IMR-90 (cell line): ENCODE data around the gene MICAL3. TPM values are rescaled to one million over a fixed set of nuclear protein-coding genes. Genes with fewer than 3 reads are reported as not detected.

Experiments used
- ATAC-seq: fragments of 200-7000 bp; cut with Tn5 transposase; 2 replicates; pipeline ENCODE4 v1.9.1; 2020; ENCODE audit warnings: low read depth, mild to moderate bottlenecking, moderate library complexity
- BruUV-seq: library from RNA; stranded (reverse); fragments of 400-500 nt; replicated peaks from 2 replicates; lab custom pipeline; 2021; lab: Mats Ljungman, UMichigan
- CTCF ChIA-PET: fragments of 300-600 bp; formaldehyde crosslinking; extraction: SDS; loops from one replicate; lab custom pipeline; 2021; ENCODE audit warnings: antibody characterized with exemption; lab: Yijun Ruan, JAX
- POLR2A ChIA-PET: fragments of 300-600 bp; sonication (Branson Sonifier 250); formaldehyde crosslinking; loops from one replicate; lab custom pipeline; 2022; ENCODE audit warnings: antibody characterized with exemption; ENCODE audit not compliant: unreplicated experiment; lab: Charles Lee
- DNase-seq: peaks from one replicate; pipeline ENCODE4 v3.0.0; 2013
- H2AFZ ChIP-seq: replicated peaks from 2 replicates; pipeline ENCODE3; 2013; ENCODE audit warnings: low read length, mild to moderate bottlenecking; ENCODE audit not compliant: poor library complexity
- H2AK5ac ChIP-seq: 2 replicates; pipeline ENCODE4 v1.6.1; 2013; ENCODE audit warnings: low read depth, low read length, inconsistent platforms
- H2AK9ac ChIP-seq: replicated peaks from 2 replicates; pipeline ENCODE3; 2013; ENCODE audit warnings: mild to moderate bottlenecking, low read depth, low read length, moderate library complexity; ENCODE audit not compliant: poor library complexity
- H2BK120ac ChIP-seq: 2 replicates; pipeline ENCODE4 v1.6.1; 2013; ENCODE audit warnings: low read depth, low read length, inconsistent platforms
- H2BK15ac ChIP-seq: 3 replicates; pipeline ENCODE4 v1.6.1; 2013; ENCODE audit warnings: low read depth, low read length, inconsistent platforms
- H2BK20ac ChIP-seq: 2 replicates; pipeline ENCODE4 v1.6.1; 2013; ENCODE audit warnings: low read depth, mild to moderate bottlenecking, inconsistent platforms, low read length, moderate library complexity
- H2BK5ac ChIP-seq: 2 replicates; pipeline ENCODE4 v1.6.1; 2013; ENCODE audit warnings: mild to moderate bottlenecking, low read depth, low read length, inconsistent platforms; ENCODE audit not compliant: poor library complexity, severe bottlenecking
- H3K14ac ChIP-seq: replicated peaks from 2 replicates; pipeline ENCODE4 v1.6.1; 2013; ENCODE audit warnings: low read depth, low read length, inconsistent platforms
- H3K18ac ChIP-seq: 2 replicates; pipeline ENCODE4 v1.6.1; 2013; ENCODE audit warnings: low read depth, low read length, control low read depth
- H3K23ac ChIP-seq: 2 replicates; pipeline ENCODE4 v1.6.1; 2013; ENCODE audit warnings: low read depth, low read length, inconsistent platforms
- H3K27ac ChIP-seq: 2 replicates; pipeline ENCODE4 v1.5.1; 2013; ENCODE audit warnings: mild to moderate bottlenecking, control low read depth, low read length; ENCODE audit not compliant: insufficient read depth
- H3K27me3 ChIP-seq: 2 replicates; pipeline ENCODE4 v1.6.1; 2013; ENCODE audit warnings: low read length; ENCODE audit not compliant: control insufficient read depth, insufficient read depth
- H3K36me3 ChIP-seq: 2 replicates; pipeline ENCODE4 v1.6.1; 2013; ENCODE audit warnings: low read length, mixed read lengths; ENCODE audit not compliant: control insufficient read depth, insufficient read depth
- H3K4ac ChIP-seq: 2 replicates; pipeline ENCODE4 v1.6.1; 2013; ENCODE audit warnings: low read depth, low read length, inconsistent platforms
- H3K4me1 ChIP-seq: 2 replicates; pipeline ENCODE4 v1.6.1; 2013; ENCODE audit warnings: low read length, mixed read lengths; ENCODE audit not compliant: control insufficient read depth, insufficient read depth
- H3K4me2 ChIP-seq: 2 replicates; pipeline ENCODE4 v1.6.1; 2013; ENCODE audit warnings: low read depth, mild to moderate bottlenecking, control low read depth, low read length, moderate library complexity
- H3K4me3 ChIP-seq: 2 replicates; pipeline ENCODE4 v1.5.1; 2013; ENCODE audit warnings: low read depth, mild to moderate bottlenecking, control low read depth, low read length, moderate library complexity; ENCODE audit not compliant: insufficient read depth
- H3K56ac ChIP-seq: 2 replicates; pipeline ENCODE4 v1.6.1; 2013; ENCODE audit warnings: low read length, inconsistent platforms; ENCODE audit not compliant: insufficient read depth; ENCODE audit errors: extremely low read depth
- H3K79me1 ChIP-seq, 2 experiments: 2 replicates each; pipeline ENCODE4 v1.6.1; 2013; ENCODE audit warnings: low read length in 2 of 2, inconsistent platforms in 1 of 2, low read depth in 1 of 2
- H3K9ac ChIP-seq: 2 replicates; pipeline ENCODE4 v1.6.1; 2013; ENCODE audit warnings: low read depth, low read length, control low read depth
- H3K9me1 ChIP-seq: 2 replicates; pipeline ENCODE4 v1.6.1; 2013; ENCODE audit warnings: low read length, inconsistent platforms; ENCODE audit not compliant: insufficient read depth
- H3K9me3 ChIP-seq: 2 replicates; pipeline ENCODE4 v1.6.1; 2013; ENCODE audit warnings: low read length; ENCODE audit not compliant: control insufficient read depth, insufficient read depth
- H4K20me1 ChIP-seq: 2 replicates; pipeline ENCODE4 v1.6.1; 2013; ENCODE audit warnings: low read length, inconsistent platforms; ENCODE audit not compliant: insufficient read depth
- H4K5ac ChIP-seq: 2 replicates; pipeline ENCODE4 v1.6.1; 2013; ENCODE audit warnings: mild to moderate bottlenecking, low read depth, low read length, control low read depth
- H4K8ac ChIP-seq, 2 experiments: 2 replicates each; pipeline ENCODE4 v1.6.1; 2013; ENCODE audit warnings: low read depth in 2 of 2, low read length in 2 of 2, control low read depth in 1 of 2, inconsistent platforms in 1 of 2
- H4K91ac ChIP-seq: 2 replicates; pipeline ENCODE4 v1.6.1; 2013; ENCODE audit warnings: low read depth, low read length, inconsistent platforms; ENCODE audit not compliant: insufficient read depth
- BHLHE40 ChIP-seq: fragments of 150-350 bp; IDR thresholded peaks from 2 replicates; pipeline ENCODE4 v1.6.1; 2016; ENCODE audit warnings: mild to moderate bottlenecking, low read depth, low read length
- CEBPB ChIP-seq: IDR thresholded peaks from 2 replicates; pipeline ENCODE4 v1.6.1; 2012; ENCODE audit warnings: low read depth, low read length, improper control_type of control experiment
- CTCF ChIP-seq: conservative IDR thresholded peaks from 2 replicates; pipeline ENCODE4 v1.5.1; 2012; ENCODE audit warnings: mild to moderate bottlenecking, low read depth, low read length, improper control_type of control experiment
- ELK1 ChIP-seq: fragments of 150-350 bp; IDR thresholded peaks from 2 replicates; pipeline ENCODE4 v1.6.1; 2016; ENCODE audit warnings: low read depth, mild to moderate bottlenecking, low read length, moderate library complexity, borderline replicate concordance
- FOS ChIP-seq: fragments of 150-350 bp; IDR thresholded peaks from 2 replicates; pipeline ENCODE4 v1.6.1; 2016; ENCODE audit warnings: low read depth, low read length
- MAFK ChIP-seq: IDR thresholded peaks from 2 replicates; pipeline ENCODE4 v1.6.1; 2012; ENCODE audit warnings: low read depth, low read length, improper control_type of control experiment
- MAZ ChIP-seq: IDR thresholded peaks from 2 replicates; pipeline ENCODE4 v1.6.1; 2012; ENCODE audit warnings: low read depth, mild to moderate bottlenecking, low read length, improper control_type of control experiment, moderate library complexity, borderline replicate concordance
- MXI1 ChIP-seq: IDR thresholded peaks from 2 replicates; pipeline ENCODE4 v1.6.1; 2012; ENCODE audit warnings: low read depth, mild to moderate bottlenecking, low read length, moderate library complexity, borderline replicate concordance
- NFE2L2 ChIP-seq: fragments of 150-350 bp; IDR thresholded peaks from 2 replicates; pipeline ENCODE4 v1.6.1; 2016; ENCODE audit warnings: low read depth, mild to moderate bottlenecking, low read length
- POLR2A ChIP-seq: IDR thresholded peaks from 2 replicates; pipeline ENCODE4 v1.6.1; 2012; ENCODE audit warnings: mild to moderate bottlenecking, low read depth, low read length
- RAD21 ChIP-seq: IDR thresholded peaks from 2 replicates; pipeline ENCODE4 v1.6.1; 2012; ENCODE audit warnings: low read length, improper control_type of control experiment
- RCOR1 ChIP-seq: IDR thresholded peaks from 2 replicates; pipeline ENCODE4 v1.6.1; 2012; ENCODE audit warnings: mild to moderate bottlenecking, low read length, improper control_type of control experiment; ENCODE audit not compliant: insufficient replicate concordance
- RFX5 ChIP-seq: IDR thresholded peaks from 2 replicates; pipeline ENCODE4 v1.8.0; 2012; ENCODE audit warnings: low read depth, mild to moderate bottlenecking, low read length, moderate library complexity
- SMC3 ChIP-seq: fragments of 150-350 bp; IDR thresholded peaks from 2 replicates; pipeline ENCODE4 v1.6.1; 2016; ENCODE audit warnings: low read depth, mild to moderate bottlenecking, antibody characterized with exemption, low read length, moderate library complexity
- USF2 ChIP-seq: fragments of 150-350 bp; IDR thresholded peaks from 2 replicates; pipeline ENCODE4 v1.6.1; 2017; ENCODE audit warnings: mild to moderate bottlenecking, antibody characterized with exemption, low read length, low read depth
- WGBS, 2 experiments: methylation state at CpG; one replicate each; pipeline versions ENCODE4 v1.1.5 to v1.1.7; 2013; ENCODE audit warnings: missing lambda C conversion rate in 2 of 2; ENCODE audit not compliant: insufficient read length in 1 of 2; ENCODE audit errors: extremely low coverage in 2 of 2; 5-methylcytosine and 5-hydroxymethylcytosine counted together
- dilution Hi-C: fragments of 300-500 bp; cut with HindIII; formaldehyde crosslinking; loops from one replicate; pipeline ENCODE4 v1.14.3; 2018; ENCODE audit warnings: low sequenced_read_pairs; ENCODE audit not compliant: unreplicated experiment
- in situ Hi-C: fragments of 300-500 bp; cut with MboI; formaldehyde crosslinking; loops from 3 replicates; pipeline ENCODE4 v1.14.3; 2019; ENCODE audit warnings: low sequenced_read_pairs, inconsistent platforms, mixed read lengths
- intact Hi-C: fragments of 100-400 bp; cut with micrococcal nuclease; formaldehyde crosslinking; loops from 2 replicates; pipeline ENCODE4 v1.10.0; 2022
- polyA plus RNA-seq, 3 experiments: library from polyadenylated mRNA; depleted of rRNA; stranded (reverse); fragments of >200 nt; gene quantifications; 2 replicates each; pipeline ENCODE4 v1.2.3, GENCODE V29; 2012; ENCODE audit warnings: low replicate concordance in 1 of 3
- total RNA-seq: library from RNA; depleted of rRNA; stranded (reverse); fragments of >200 nt; gene quantifications from 2 replicates; pipeline ENCODE4 v1.2.3, GENCODE V29; 2012

The MICAL3 gene
- total and polyA plus RNA-seq, 2 of the 4 experiments (the other 2 are of a cell fraction) = 17.6 to 26.8 TPM

- peaks cover 4% of the 10 kb centered on the region; the same call in 1 of the 2 replicates for H3K36me3 ChIP-seq
- no peaks in the 10 kb centered on the region for H3K4me1 ChIP-seq
- no peak overlapping the region for H4K5ac ChIP-seq
- dilution Hi-C loops (no loop called here), in situ Hi-C loops (no loop called here), intact Hi-C loops (no loop called here)
- BruUV-seq = no TSS peak
- WGBS, 2 experiments = 73% methylated on average over 4 of the region's 18 CpGs; no CpG with 5 or more reads in 1 of the 2 experiments
- no peak overlapping the region for H2BK20ac ChIP-seq
- no peak overlapping the region for H2AK9ac ChIP-seq
- no peak overlapping the region for H3K9ac ChIP-seq
- H3K18ac ChIP-seq = no peak overlapping the region
- H3K79me1 ChIP-seq = no peaks in the 10 kb centered on the region
- H2AFZ ChIP-seq = no peak overlapping the region
- no peak overlapping the region for H2AK5ac ChIP-seq
- H4K91ac ChIP-seq = no peak overlapping the region
- ChIA-PET CTCF (no interaction called here), POLR2A (no interaction called here)
- no peak overlapping the region for H3K56ac ChIP-seq
- H3K27me3 ChIP-seq = no peaks in the 10 kb centered on the region
- no peak overlapping the region for H2BK120ac ChIP-seq
- no peak overlapping the region for H3K4me2 ChIP-seq
- ATAC-seq (no peak), DNase-seq (no peak)
- no peak overlapping the region for H2BK5ac ChIP-seq
- H2BK15ac ChIP-seq = no peak overlapping the region
- H3K9me1 ChIP-seq = peaks cover 17% of the 10 kb centered on the region; the same call in 1 of the 2 replicates
- H3K27ac ChIP-seq = no peak overlapping the region
- no peak overlapping the region for H3K4me3 ChIP-seq
- H3K23ac ChIP-seq = no peak overlapping the region
- H3K4ac ChIP-seq = no peak overlapping the region
- H4K8ac ChIP-seq = no peak overlapping the region
- TF ChIP-seq FOS (no peak), MAZ (no peak), SMC3 (no peak), POLR2A (no peak), USF2 (no peak), CTCF (no peak), CEBPB (no peak), RCOR1 (no peak), ELK1 (no peak), MXI1 (no peak), MAFK (no peak), BHLHE40 (no peak), NFE2L2 (no peak), RFX5 (no peak), RAD21 (no peak)
- no peaks in the 10 kb centered on the region for H3K9me3 ChIP-seq
- no peak overlapping the region for H3K14ac ChIP-seq
- no peaks in the 10 kb centered on the region for H4K20me1 ChIP-seq
These were observed 176.8 kb downstream of the MICAL3 start for GRCh38 chr22:17847360-17848078.
